Measurements from ENCODE around the gene ZNF442.

GRCh38 chr19:12333162-12334159 is 32.0 kb downstream of the ZNF442 start, which contains the start of gene ZNF563:
- TF ChIP-seq CTCF (IDR thresholded peaks at IDR 0.05) (no peak), POLR2A (IDR thresholded peaks at IDR 0.05) (peak; percentile 80 to 89)
